Testis (tissue), 3 donors: ENCODE results near the gene APCDD1. TPM values are rescaled to one million over a fixed set of nuclear protein-coding genes. Genes with fewer than 3 reads are reported as not detected.

Source experiments
- DNase-seq: peaks from one replicate; pipeline ENCODE4 v3.0.0-alpha.2; 2019
- H3K27ac ChIP-seq, 2 donors: fragments of 200-600 bp; sonication (generic); one replicate each; pipeline ENCODE4 v1.5.1; 2019
- H3K27me3 ChIP-seq: fragments of 200-600 bp; sonication (generic); one replicate; pipeline ENCODE4 v1.5.1; 2019
- H3K36me3 ChIP-seq: fragments of 200-600 bp; sonication (generic); one replicate; pipeline ENCODE4 v1.5.1; 2017; ENCODE audit warnings: low read depth; ENCODE audit errors: missing control alignments
- H3K4me1 ChIP-seq: fragments of 200-600 bp; sonication (generic); one replicate; pipeline ENCODE4 v1.5.1; 2019
- H3K4me3 ChIP-seq, 2 donors: fragments of 200-600 bp; sonication (generic); one replicate each; pipeline ENCODE4 v1.5.1; 2017 to 2019
- H3K9me3 ChIP-seq: fragments of 200-600 bp; sonication (generic); one replicate; pipeline ENCODE4 v1.5.1; 2017
- POLR2A ChIP-seq: fragments of 450-650 bp; IDR thresholded peaks from one replicate; pipeline ENCODE4 v1.6.1; 2017; ENCODE audit warnings: antibody characterized with exemption, mild to moderate bottlenecking, moderate library complexity
- WGBS, 2 donors: methylation state at CpG; one replicate each; pipeline ENCODE4 v1.1.5; 2018; 5-methylcytosine and 5-hydroxymethylcytosine counted together
- intact Hi-C: fragments of 100-400 bp; cut with DNase I; formaldehyde crosslinking; loops from one replicate; pipeline ENCODE4 v1.15.1; 2023; ENCODE audit warnings: low total_unique reads
- polyA plus RNA-seq: library from polyadenylated mRNA; stranded (reverse); fragments of 350-450 nt; fragmentation: Illumina TruSeq; extraction: RNeasy Lipid Tissue Mini Kit (QIAGEN cat#74804); gene quantifications from one replicate; pipeline ENCODE4 v1.2.3, GENCODE V29; 2014; ENCODE audit warnings: low read depth, low replicate concordance; ENCODE audit not compliant: insufficient read depth
- total RNA-seq, 2 donors: library from RNA; depleted of rRNA; stranded (reverse); fragments of >200 nt; gene quantifications; one replicate each; pipeline ENCODE4 v1.2.3, GENCODE V29; 2016
- TF ChIP-seq, protein P1 (sequence below), 3 experiments: fragments of 450-650 bp in 2 of 3; fragments of 200-600 bp in 1 of 3; sonication (generic) in 1 of 3; IDR thresholded peaks; one replicate each; pipeline ENCODE4 v1.5.1; 2016 to 2019; ENCODE audit warnings: antibody characterized with exemption in 3 of 3, mild to moderate bottlenecking in 2 of 3, moderate library complexity in 1 of 3

The APCDD1 gene
- total and polyA plus RNA-seq, 3 donors from 2014 or later = 10.8 to 12.5 (median 11.2) TPM

DNA sequence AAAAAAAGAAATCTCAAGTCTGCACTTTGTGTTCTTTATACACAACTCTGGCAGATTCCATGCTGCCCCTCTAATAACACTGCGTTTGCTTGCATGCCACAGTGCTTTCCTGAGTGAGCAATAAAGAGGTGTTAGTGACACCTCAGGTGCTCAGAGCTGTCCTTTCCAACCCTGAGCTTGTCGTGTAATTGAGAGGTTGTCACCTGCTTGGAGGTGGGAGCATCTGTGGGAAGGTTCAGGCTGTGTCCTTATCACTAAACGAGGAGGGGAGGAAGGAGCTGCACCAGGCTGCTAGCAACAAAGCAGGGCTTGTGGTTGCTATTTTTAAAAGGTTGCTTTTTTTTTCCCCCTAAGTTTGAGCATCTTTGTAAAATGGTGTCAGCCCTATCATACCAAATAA is 31.9 kb downstream of the APCDD1 start:
- H3K4me1 ChIP-seq = peaks cover 13% of the 10 kb centered on the region
- H3K36me3 ChIP-seq = no peaks in the 10 kb centered on the region
- H3K9me3 ChIP-seq = no peaks in the 10 kb centered on the region
- H3K27ac ChIP-seq = no peak overlapping the region
- H3K27me3 ChIP-seq = no peaks in the 10 kb centered on the region
- intact Hi-C loops = no loop called here
- DNase-seq = no peak
- no peak overlapping the region for H3K4me3 ChIP-seq
- 60 to 61% methylated on average over 3 of the region's 3 CpGs for WGBS, 2 donors
- no peak for TF ChIP-seq POLR2A
- TF ChIP-seq, protein P1, sequence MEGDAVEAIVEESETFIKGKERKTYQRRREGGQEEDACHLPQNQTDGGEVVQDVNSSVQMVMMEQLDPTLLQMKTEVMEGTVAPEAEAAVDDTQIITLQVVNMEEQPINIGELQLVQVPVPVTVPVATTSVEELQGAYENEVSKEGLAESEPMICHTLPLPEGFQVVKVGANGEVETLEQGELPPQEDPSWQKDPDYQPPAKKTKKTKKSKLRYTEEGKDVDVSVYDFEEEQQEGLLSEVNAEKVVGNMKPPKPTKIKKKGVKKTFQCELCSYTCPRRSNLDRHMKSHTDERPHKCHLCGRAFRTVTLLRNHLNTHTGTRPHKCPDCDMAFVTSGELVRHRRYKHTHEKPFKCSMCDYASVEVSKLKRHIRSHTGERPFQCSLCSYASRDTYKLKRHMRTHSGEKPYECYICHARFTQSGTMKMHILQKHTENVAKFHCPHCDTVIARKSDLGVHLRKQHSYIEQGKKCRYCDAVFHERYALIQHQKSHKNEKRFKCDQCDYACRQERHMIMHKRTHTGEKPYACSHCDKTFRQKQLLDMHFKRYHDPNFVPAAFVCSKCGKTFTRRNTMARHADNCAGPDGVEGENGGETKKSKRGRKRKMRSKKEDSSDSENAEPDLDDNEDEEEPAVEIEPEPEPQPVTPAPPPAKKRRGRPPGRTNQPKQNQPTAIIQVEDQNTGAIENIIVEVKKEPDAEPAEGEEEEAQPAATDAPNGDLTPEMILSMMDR (IDR thresholded peaks at IDR 0.05) = no peak

GRCh38 chr18:10487154-10487553 is 32.7 kb downstream of the APCDD1 start:
- H3K27ac ChIP-seq = no peak overlapping the region
- no peak for DNase-seq
- WGBS, 2 donors = 89 to 95% methylated on average over 6 of the region's 6 CpGs
- H3K36me3 ChIP-seq = no peaks in the 10 kb centered on the region
- no peak for TF ChIP-seq POLR2A
- TF ChIP-seq, protein P1 (IDR thresholded peaks at IDR 0.05) = no peak
- no peaks in the 10 kb centered on the region for H3K9me3 ChIP-seq
- no peak overlapping the region for H3K4me3 ChIP-seq
- peaks cover 13% of the 10 kb centered on the region for H3K4me1 ChIP-seq
- intact Hi-C loops = no loop called here
- H3K27me3 ChIP-seq = no peaks in the 10 kb centered on the region

DNA sequence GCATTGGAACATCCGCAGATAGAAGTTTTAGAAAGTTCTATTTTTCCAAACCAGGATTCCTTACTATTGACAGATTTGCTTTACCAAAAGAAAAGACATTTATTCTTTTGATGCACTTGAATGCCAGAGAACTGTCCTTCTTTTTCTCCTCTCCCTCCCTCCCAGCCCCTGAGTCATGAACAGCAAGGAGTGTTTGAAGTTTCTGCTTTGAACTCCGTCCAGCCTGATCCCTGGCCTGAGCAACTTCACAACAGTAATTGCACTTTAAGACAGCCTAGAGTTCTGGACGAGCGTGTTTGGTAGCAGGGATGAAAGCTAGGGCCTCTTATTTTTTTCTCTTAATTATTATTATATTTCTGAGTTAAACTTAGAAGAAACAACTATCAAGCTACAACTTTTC is 33.6 kb downstream of the APCDD1 start:
- DNase-seq = no peak
- 64 to 72% methylated on average over 4 of the region's 4 CpGs for WGBS, 2 donors
- Histone ChIP-seq H3K4me3 (no peak overlapping the region), H3K4me1 (peaks cover 5% of the 10 kb centered on the region), H3K36me3 (no peaks in the 10 kb centered on the region), H3K9me3 (no peaks in the 10 kb centered on the region), H3K27me3 (no peaks in the 10 kb centered on the region), H3K27ac (no peak overlapping the region)
- intact Hi-C loops = no loop called here
- TF ChIP-seq, protein P1 (IDR thresholded peaks at IDR 0.05) = no peak
- TF ChIP-seq POLR2A = no peak

DNA sequence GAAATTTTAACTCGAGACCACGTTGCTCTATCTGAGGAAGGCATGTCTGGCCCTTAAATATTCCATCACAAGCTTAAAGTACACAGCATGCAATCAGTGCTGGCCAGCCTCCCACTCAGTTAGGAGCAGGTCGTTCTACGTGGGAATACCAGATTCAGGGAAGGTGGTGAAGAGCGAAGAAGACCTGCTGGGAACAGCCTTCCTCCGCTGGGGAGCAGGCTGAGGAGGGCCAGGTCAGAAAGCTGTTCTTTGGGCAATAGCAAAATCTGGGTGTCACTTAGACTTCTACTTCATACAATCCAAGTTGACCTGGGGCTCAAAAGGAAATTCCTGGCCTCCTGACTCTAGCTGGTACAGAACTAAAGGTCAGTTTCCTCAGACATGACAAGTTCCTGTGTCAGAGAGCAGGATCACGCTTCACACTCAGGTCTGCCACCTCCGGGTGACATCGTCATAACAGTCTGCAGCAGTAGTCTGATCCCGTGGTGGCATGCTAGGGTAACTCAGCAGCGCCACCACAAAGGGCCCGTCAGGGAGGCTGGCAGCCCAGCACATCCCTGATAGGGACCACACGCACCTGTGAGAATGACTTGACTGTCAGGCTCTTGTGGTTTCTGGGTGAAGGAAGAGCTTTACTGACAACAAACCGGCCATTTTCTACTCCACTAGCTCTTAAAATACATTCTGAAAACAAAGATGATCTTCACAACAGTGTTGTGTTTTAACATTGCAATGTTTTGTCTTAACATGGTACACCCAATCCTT is 36.1 kb downstream of the APCDD1 start:
- H3K27ac ChIP-seq = no peak overlapping the region
- peak; percentile 62 for DNase-seq
- no peaks in the 10 kb centered on the region for H3K9me3 ChIP-seq
- no peaks in the 10 kb centered on the region for H3K4me1 ChIP-seq
- intact Hi-C loops = no loop called here
- TF ChIP-seq, protein P1 (IDR thresholded peaks at IDR 0.05) = no peak
- no peak for TF ChIP-seq POLR2A
- H3K4me3 ChIP-seq = no peak overlapping the region
- H3K27me3 ChIP-seq = no peaks in the 10 kb centered on the region
- H3K36me3 ChIP-seq = no peaks in the 10 kb centered on the region
- WGBS, 2 donors = 83 to 84% methylated on average over 11 to 14 of the region's 14 CpGs

DNA sequence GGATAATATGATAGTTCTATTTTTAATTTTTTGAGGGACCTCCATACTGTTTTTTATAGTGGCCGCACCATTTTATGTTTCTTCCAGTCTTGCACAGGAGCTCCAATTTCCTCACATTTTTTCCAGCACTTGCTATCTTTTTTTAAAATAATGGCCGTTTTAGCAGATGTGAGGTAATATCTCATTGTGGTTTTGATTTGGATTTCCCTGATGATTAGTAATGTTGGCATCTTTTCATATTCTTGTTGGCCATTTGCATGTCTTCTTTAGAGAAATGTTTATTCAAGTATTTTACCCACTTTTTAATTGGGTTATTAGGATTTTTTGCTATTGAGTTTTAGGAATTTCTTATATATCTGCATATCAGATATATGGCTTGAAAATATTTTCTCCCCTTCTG is 41.5 kb downstream of the APCDD1 start:
- Histone ChIP-seq H3K27ac (no peak overlapping the region), H3K4me1 (no peaks in the 10 kb centered on the region), H3K4me3 (no peak overlapping the region), H3K36me3 (no peaks in the 10 kb centered on the region), H3K9me3 (no peaks in the 10 kb centered on the region), H3K27me3 (no peaks in the 10 kb centered on the region)
- no peak for DNase-seq
- WGBS, 2 donors = 74 to 79% methylated on average over 2 of the region's 2 CpGs
- no peak for TF ChIP-seq POLR2A
- TF ChIP-seq, protein P1 (IDR thresholded peaks at IDR 0.05) = no peak
- intact Hi-C loops = no loop called here
